ENCODE data around the gene FAM124A.

FAM124A gene

DNA sequence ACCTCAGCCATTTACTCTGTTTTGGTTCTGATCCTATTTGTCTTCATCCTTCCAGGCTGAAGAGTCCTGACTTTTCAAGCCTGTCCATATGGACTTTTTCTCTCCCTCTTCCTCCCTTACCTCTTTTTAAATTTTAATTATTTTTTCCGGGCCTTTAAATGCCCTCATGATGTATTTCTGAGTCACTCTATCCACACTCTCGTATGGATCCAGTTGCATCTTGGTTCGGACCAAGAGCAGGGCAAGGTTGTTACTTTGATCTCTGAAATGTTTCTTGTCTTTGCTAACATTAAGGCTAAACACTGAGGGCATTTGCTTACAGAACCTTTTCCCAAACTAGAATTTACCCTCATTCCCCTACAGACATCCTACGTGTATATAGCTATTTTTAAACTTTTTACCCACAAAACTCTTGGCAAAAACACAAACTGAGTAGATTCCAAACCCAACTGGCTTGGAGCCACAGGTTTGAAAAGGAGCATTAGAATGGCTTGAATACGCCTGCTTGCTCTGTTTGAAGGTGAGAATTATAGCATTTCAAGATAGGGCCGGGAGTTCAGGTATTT lies 69.9 kb downstream of the FAM124A start:
- Histone ChIP-seq H3K4me1 (ENCODE audit: control insufficient read depth, insufficient read depth, low read length, poor library complexity, severe bottlenecking) (no peaks in the 10 kb centered on the region), H3K9me3 (ENCODE audit: control insufficient read depth, low read length) (no peaks in the 10 kb centered on the region), H3K36me3 (ENCODE audit: control insufficient read depth, insufficient read depth, low read length) (no peaks in the 10 kb centered on the region), H3K27me3 (replicated peaks; ENCODE audit: control insufficient read depth, insufficient read depth, low read length, poor library complexity, severe bottlenecking) (no peaks in the 10 kb centered on the region), H3K27ac (ENCODE audit: insufficient read depth, low read length, poor library complexity, severe bottlenecking) (no peak overlapping the region), H3K4me3 (ENCODE audit: insufficient read depth, low read depth, low read length, poor library complexity, severe bottlenecking) (no peak overlapping the region)
- no peak for DNase-seq

DNA sequence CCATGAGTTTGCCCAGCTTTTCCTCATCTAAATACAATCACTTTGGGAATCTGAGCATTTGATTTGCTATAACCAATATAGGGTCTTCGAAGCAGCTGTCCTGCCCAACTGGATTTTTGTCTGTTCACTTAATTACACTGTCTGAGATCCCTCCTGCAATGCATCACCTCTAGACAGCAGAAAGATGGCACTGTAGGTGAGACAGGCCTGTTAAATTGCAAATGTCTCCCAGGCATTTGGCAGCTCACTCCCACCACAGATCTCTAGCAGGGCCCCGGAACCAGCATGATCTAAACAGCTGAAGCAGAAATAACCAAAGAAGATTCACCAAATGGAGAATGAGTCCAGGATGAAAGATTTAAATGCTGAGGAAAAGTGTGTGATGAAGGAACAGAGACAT lies 75.4 kb downstream of the FAM124A start:
- Histone ChIP-seq H3K36me3 (ENCODE audit: control insufficient read depth, insufficient read depth, low read length) (no peaks in the 10 kb centered on the region), H3K4me1 (ENCODE audit: control insufficient read depth, insufficient read depth, low read length, poor library complexity, severe bottlenecking) (no peaks in the 10 kb centered on the region), H3K27ac (ENCODE audit: insufficient read depth, low read length, poor library complexity, severe bottlenecking) (no peak overlapping the region), H3K9me3 (ENCODE audit: control insufficient read depth, low read length) (no peaks in the 10 kb centered on the region), H3K4me3 (ENCODE audit: insufficient read depth, low read depth, low read length, poor library complexity, severe bottlenecking) (no peak overlapping the region), H3K27me3 (replicated peaks; ENCODE audit: control insufficient read depth, insufficient read depth, low read length, poor library complexity, severe bottlenecking) (peaks cover 3% of the 10 kb centered on the region)
- no peak for DNase-seq

DNA sequence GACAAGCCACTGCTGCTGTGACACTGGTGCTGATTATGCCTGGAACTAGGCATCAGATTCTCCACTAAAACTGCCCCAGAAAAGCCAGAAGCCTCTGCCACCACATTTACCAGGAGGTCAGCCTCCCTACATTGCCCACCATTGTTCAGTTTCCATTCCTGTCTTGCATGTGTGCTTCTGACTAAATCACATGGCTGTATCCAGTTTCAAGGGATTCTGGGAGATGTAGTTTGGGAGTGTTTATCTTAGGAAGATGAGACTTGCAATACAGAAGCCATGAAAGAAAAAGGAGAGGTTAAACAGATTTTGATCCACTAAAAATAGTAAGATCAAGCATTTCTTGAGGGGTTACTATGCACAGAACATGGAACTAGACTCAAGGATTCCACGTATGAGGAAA lies 76.6 kb downstream of the FAM124A start:
- no peaks in the 10 kb centered on the region for H3K9me3 ChIP-seq (ENCODE audit: control insufficient read depth, low read length)
- no peaks in the 10 kb centered on the region for H3K4me1 ChIP-seq (ENCODE audit: control insufficient read depth, insufficient read depth, low read length, poor library complexity, severe bottlenecking)
- DNase-seq: no peak
- H3K27me3 ChIP-seq (replicated peaks; ENCODE audit: control insufficient read depth, insufficient read depth, low read length, poor library complexity, severe bottlenecking): peaks cover 3% of the 10 kb centered on the region
- no peak overlapping the region for H3K4me3 ChIP-seq (ENCODE audit: insufficient read depth, low read depth, low read length, poor library complexity, severe bottlenecking)
- H3K36me3 ChIP-seq (ENCODE audit: control insufficient read depth, insufficient read depth, low read length): no peaks in the 10 kb centered on the region
- no peak overlapping the region for H3K27ac ChIP-seq (ENCODE audit: insufficient read depth, low read length, poor library complexity, severe bottlenecking)

- Histone ChIP-seq H3K9me3 (ENCODE audit: control insufficient read depth, low read length) (no peaks in the 10 kb centered on the region), H3K27me3 (replicated peaks; ENCODE audit: control insufficient read depth, insufficient read depth, low read length, poor library complexity, severe bottlenecking) (peaks cover 3% of the 10 kb centered on the region), H3K36me3 (ENCODE audit: control insufficient read depth, insufficient read depth, low read length) (no peaks in the 10 kb centered on the region), H3K4me1 (ENCODE audit: control insufficient read depth, insufficient read depth, low read length, poor library complexity, severe bottlenecking) (no peaks in the 10 kb centered on the region), H3K27ac (ENCODE audit: insufficient read depth, low read length, poor library complexity, severe bottlenecking) (no peak overlapping the region), H3K4me3 (ENCODE audit: insufficient read depth, low read depth, low read length, poor library complexity, severe bottlenecking) (no peak overlapping the region)
- no peak for DNase-seq
Observed at GRCh38 chr13:51303063-51303552, 80.9 kb downstream of the FAM124A start.

- Histone ChIP-seq H3K4me1 (ENCODE audit: control insufficient read depth, insufficient read depth, low read length, poor library complexity, severe bottlenecking) (no peaks in the 10 kb centered on the region), H3K4me3 (ENCODE audit: insufficient read depth, low read depth, low read length, poor library complexity, severe bottlenecking) (no peak overlapping the region), H3K36me3 (ENCODE audit: control insufficient read depth, insufficient read depth, low read length) (no peaks in the 10 kb centered on the region), H3K27ac (ENCODE audit: insufficient read depth, low read length, poor library complexity, severe bottlenecking) (no peak overlapping the region), H3K27me3 (replicated peaks; ENCODE audit: control insufficient read depth, insufficient read depth, low read length, poor library complexity, severe bottlenecking) (no peaks in the 10 kb centered on the region), H3K9me3 (ENCODE audit: control insufficient read depth, low read length) (no peaks in the 10 kb centered on the region)
- no peak for DNase-seq
Observed at GRCh38 chr13:51303882-51304281, 81.7 kb downstream of the FAM124A start.

DNA sequence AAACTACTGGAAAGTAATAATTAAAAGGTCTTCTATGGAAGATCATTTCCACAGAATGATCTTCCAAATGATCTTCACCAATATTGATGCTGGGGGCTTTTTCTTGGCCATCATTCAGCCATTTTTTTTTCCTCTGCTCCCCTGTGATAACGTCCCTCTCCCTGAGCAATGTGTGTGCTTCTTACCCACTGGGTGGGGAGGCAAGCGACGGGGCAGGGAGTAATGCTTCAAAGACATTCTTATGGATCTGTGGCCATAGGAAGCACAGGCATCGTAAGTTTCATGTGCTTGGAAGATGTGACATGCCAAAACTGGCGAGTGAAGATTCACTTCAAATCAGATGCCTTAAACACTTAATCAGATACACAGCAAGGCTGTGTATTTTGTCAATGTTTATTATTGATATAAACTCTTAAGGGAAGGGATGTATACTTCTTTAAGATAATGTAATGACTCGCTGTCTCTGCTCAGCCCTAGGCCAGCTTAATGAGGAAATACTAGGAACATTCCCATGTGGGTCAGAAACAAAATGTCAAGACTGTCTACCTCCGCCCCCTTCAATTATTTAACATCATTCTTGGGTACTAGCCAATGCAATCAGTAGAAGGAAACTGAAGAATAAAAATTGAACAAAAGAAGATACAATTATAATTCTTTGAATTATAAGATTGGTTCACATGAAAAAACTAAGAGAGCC lies 83.2 kb downstream of the FAM124A start:
- H3K27me3 ChIP-seq (replicated peaks; ENCODE audit: control insufficient read depth, insufficient read depth, low read length, poor library complexity, severe bottlenecking): no peaks in the 10 kb centered on the region
- no peaks in the 10 kb centered on the region for H3K4me1 ChIP-seq (ENCODE audit: control insufficient read depth, insufficient read depth, low read length, poor library complexity, severe bottlenecking)
- no peak overlapping the region for H3K27ac ChIP-seq (ENCODE audit: insufficient read depth, low read length, poor library complexity, severe bottlenecking)
- DNase-seq: no peak
- H3K36me3 ChIP-seq (ENCODE audit: control insufficient read depth, insufficient read depth, low read length): no peaks in the 10 kb centered on the region
- H3K4me3 ChIP-seq (ENCODE audit: insufficient read depth, low read depth, low read length, poor library complexity, severe bottlenecking): no peak overlapping the region
- H3K9me3 ChIP-seq (ENCODE audit: control insufficient read depth, low read length): no peaks in the 10 kb centered on the region

DNA sequence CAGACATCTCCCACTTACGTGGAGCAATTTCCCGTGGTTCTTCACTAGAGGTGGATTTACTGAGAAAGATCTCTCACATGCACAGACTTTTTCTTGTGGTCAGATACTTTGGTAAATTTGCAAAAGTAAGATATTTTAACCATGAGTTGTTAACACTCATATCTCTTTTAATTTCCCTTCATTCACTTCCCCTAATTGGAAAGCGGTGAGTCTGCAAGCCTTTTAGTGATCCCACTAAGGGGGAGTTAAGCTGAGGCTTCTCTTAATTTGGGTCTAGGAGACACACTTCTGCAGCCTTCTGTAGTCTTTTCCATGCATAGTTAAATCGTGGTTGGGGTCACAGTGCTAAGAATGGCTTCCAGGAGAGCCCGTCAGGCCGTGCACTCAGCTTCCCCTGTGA lies 86.6 kb downstream of the FAM124A start:
- H3K27me3 ChIP-seq (replicated peaks; ENCODE audit: control insufficient read depth, insufficient read depth, low read length, poor library complexity, severe bottlenecking): no peaks in the 10 kb centered on the region
- no peaks in the 10 kb centered on the region for H3K4me1 ChIP-seq (ENCODE audit: control insufficient read depth, insufficient read depth, low read length, poor library complexity, severe bottlenecking)
- H3K9me3 ChIP-seq (ENCODE audit: control insufficient read depth, low read length): no peaks in the 10 kb centered on the region
- no peak overlapping the region for H3K4me3 ChIP-seq (ENCODE audit: insufficient read depth, low read depth, low read length, poor library complexity, severe bottlenecking)
- no peak for DNase-seq
- no peak overlapping the region for H3K27ac ChIP-seq (ENCODE audit: insufficient read depth, low read length, poor library complexity, severe bottlenecking)
- no peaks in the 10 kb centered on the region for H3K36me3 ChIP-seq (ENCODE audit: control insufficient read depth, insufficient read depth, low read length)

DNA sequence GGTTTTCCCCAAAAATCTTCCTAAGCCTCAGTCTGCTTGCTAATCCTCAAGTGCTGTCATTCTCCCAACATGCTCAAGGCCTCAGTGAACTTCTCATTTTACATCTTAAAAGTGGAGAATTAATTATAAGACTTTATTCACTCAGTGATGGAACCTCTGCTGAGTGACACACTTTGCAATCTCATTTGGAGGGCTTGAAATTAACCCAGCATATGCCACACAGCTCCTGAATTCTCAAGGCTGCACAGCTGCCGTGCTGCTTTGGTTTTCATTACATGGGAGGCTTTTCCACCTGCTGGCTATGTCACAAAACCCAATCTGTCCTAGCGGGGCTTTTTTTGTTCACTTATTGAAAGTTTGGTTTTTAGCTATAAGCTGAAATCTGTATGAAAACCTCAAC lies 89.0 kb downstream of the FAM124A start:
- Histone ChIP-seq H3K4me1 (ENCODE audit: control insufficient read depth, insufficient read depth, low read length, poor library complexity, severe bottlenecking) (no peaks in the 10 kb centered on the region), H3K9me3 (ENCODE audit: control insufficient read depth, low read length) (no peaks in the 10 kb centered on the region), H3K36me3 (ENCODE audit: control insufficient read depth, insufficient read depth, low read length) (no peaks in the 10 kb centered on the region), H3K4me3 (ENCODE audit: insufficient read depth, low read depth, low read length, poor library complexity, severe bottlenecking) (no peak overlapping the region), H3K27me3 (replicated peaks; ENCODE audit: control insufficient read depth, insufficient read depth, low read length, poor library complexity, severe bottlenecking) (no peaks in the 10 kb centered on the region), H3K27ac (ENCODE audit: insufficient read depth, low read length, poor library complexity, severe bottlenecking) (no peak overlapping the region)
- no peak for DNase-seq

DNA sequence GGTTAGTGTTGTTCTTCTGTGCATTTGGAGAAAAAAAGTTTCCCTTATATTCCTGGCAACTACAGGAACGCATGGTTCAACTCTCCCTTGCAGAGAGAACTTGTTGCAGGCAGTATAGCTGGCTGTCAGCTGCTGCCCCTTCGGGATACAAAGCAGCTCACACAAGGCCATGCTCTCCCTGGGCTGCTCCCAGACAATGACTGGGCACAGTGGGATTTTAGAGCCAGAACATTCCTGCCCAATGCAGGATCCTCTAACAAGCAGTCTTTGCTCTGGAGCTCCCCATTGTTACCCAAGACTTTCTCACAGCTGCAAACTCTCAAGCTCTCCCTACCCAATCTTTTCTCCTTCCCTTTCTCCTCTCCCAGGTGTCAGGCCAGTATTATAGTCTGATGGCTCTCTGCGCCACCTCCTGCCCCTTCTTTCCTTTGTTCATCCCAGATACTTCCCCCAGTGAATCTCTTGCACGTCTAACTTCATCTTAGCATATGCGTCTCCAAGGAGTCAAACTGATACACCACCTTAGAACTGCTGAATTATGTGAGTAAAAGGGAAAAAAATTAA lies 89.8 kb downstream of the FAM124A start:
- Histone ChIP-seq H3K36me3 (ENCODE audit: control insufficient read depth, insufficient read depth, low read length) (no peaks in the 10 kb centered on the region), H3K27me3 (replicated peaks; ENCODE audit: control insufficient read depth, insufficient read depth, low read length, poor library complexity, severe bottlenecking) (no peaks in the 10 kb centered on the region), H3K4me1 (ENCODE audit: control insufficient read depth, insufficient read depth, low read length, poor library complexity, severe bottlenecking) (no peaks in the 10 kb centered on the region), H3K4me3 (ENCODE audit: insufficient read depth, low read depth, low read length, poor library complexity, severe bottlenecking) (no peak overlapping the region), H3K27ac (ENCODE audit: insufficient read depth, low read length, poor library complexity, severe bottlenecking) (no peak overlapping the region), H3K9me3 (ENCODE audit: control insufficient read depth, low read length) (no peaks in the 10 kb centered on the region)
- DNase-seq: no peak

- no peaks in the 10 kb centered on the region for H3K4me1 ChIP-seq (ENCODE audit: control insufficient read depth, insufficient read depth, low read length, poor library complexity, severe bottlenecking)
Observed at GRCh38 chr13:51313619-51314018, 91.4 kb downstream of the FAM124A start.

More at GRCh38 chr13:51313619-51314018, 91.4 kb downstream of the FAM124A start:
- H3K4me3 ChIP-seq (ENCODE audit: insufficient read depth, low read depth, low read length, poor library complexity, severe bottlenecking): no peak overlapping the region
- no peaks in the 10 kb centered on the region for H3K36me3 ChIP-seq (ENCODE audit: control insufficient read depth, insufficient read depth, low read length)
- DNase-seq: no peak
- H3K27ac ChIP-seq (ENCODE audit: insufficient read depth, low read length, poor library complexity, severe bottlenecking): no peak overlapping the region
- no peaks in the 10 kb centered on the region for H3K27me3 ChIP-seq (replicated peaks; ENCODE audit: control insufficient read depth, insufficient read depth, low read length, poor library complexity, severe bottlenecking)
- H3K9me3 ChIP-seq (ENCODE audit: control insufficient read depth, low read length): no peaks in the 10 kb centered on the region

Measured in effector memory CD4-positive, alpha-beta T cell (primary cell).